Osteoblast (primary cell): ENCODE data around the gene REM1. TPM values are rescaled to one million over a fixed set of nuclear protein-coding genes. Genes with fewer than 3 reads are reported as not detected.

Experiments
- DNase-seq: peaks from one replicate; pipeline ENCODE4 v3.0.0; 2011; ENCODE audit warnings: low spot score, mixed read lengths; ENCODE audit not compliant: insufficient read length; ENCODE audit errors: missing footprints
- H2AFZ ChIP-seq: 2 replicates; pipeline ENCODE4 v1.6.0; 2011; ENCODE audit warnings: mild to moderate bottlenecking, low read length
- H3K27ac ChIP-seq: 2 replicates; pipeline ENCODE4 v1.5.1; 2011; ENCODE audit warnings: mild to moderate bottlenecking, low read depth, low read length, moderate library complexity
- H3K27me3 ChIP-seq: 2 replicates; pipeline ENCODE4 v1.6.0; 2012; ENCODE audit warnings: mild to moderate bottlenecking, control low read depth, inconsistent platforms, low read length, moderate library complexity; ENCODE audit not compliant: insufficient read depth
- H3K36me3 ChIP-seq: 2 replicates; pipeline ENCODE4 v1.5.1; 2011; ENCODE audit warnings: mild to moderate bottlenecking, low read length, control low read depth, moderate library complexity; ENCODE audit not compliant: insufficient read depth
- H3K4me1 ChIP-seq: 2 replicates; pipeline ENCODE4 v1.5.1; 2011; ENCODE audit warnings: mild to moderate bottlenecking, low read length, control low read depth, moderate library complexity; ENCODE audit not compliant: insufficient read depth
- H3K4me2 ChIP-seq: 2 replicates; pipeline ENCODE4 v1.6.0; 2011; ENCODE audit warnings: mild to moderate bottlenecking, low read length; ENCODE audit not compliant: insufficient read depth
- H3K4me3 ChIP-seq: fragments of 200-600 bp; sonication (generic); 3 replicates; pipeline ENCODE4 v1.5.1; 2012; ENCODE audit warnings: mild to moderate bottlenecking, low read length, inconsistent platforms; ENCODE audit not compliant: insufficient read depth
- H3K79me2 ChIP-seq: 2 replicates; pipeline ENCODE4 v1.6.0; 2012; ENCODE audit warnings: mild to moderate bottlenecking, low read length, control low read depth, inconsistent platforms; ENCODE audit not compliant: insufficient read depth
- H3K9me3 ChIP-seq: 2 replicates; pipeline ENCODE4 v1.5.1; 2011; ENCODE audit warnings: low read depth, low read length, control low read depth
- H4K20me1 ChIP-seq: 2 replicates; pipeline ENCODE4 v1.6.0; 2012; ENCODE audit warnings: mild to moderate bottlenecking, low read length, control low read depth; ENCODE audit not compliant: insufficient read depth
- CTCF ChIP-seq: IDR thresholded peaks from 2 replicates; pipeline ENCODE4 v1.5.1; 2011; ENCODE audit warnings: mild to moderate bottlenecking, low read depth, low read length, moderate library complexity; ENCODE audit errors: extremely low read depth
- total RNA-seq: library from RNA; depleted of rRNA; stranded (reverse); fragments of >200 nt; gene quantifications from 2 replicates; pipeline ENCODE4 v1.2.3, GENCODE V29; 2012

REM1 gene
- total RNA-seq, 1 donor = not detected

- Histone ChIP-seq H3K36me3 (peaks cover 11% of the 10 kb centered on the region), H3K4me1 (peaks cover 2% of the 10 kb centered on the region), H3K9me3 (no peaks in the 10 kb centered on the region), H2AFZ (no peak overlapping the region), H3K27ac (no peak overlapping the region), H3K4me3 (no peak overlapping the region), H3K79me2 (peaks cover 89% of the 10 kb centered on the region), H4K20me1 (peaks cover 60% of the 10 kb centered on the region), H3K4me2 (no peak overlapping the region), H3K27me3 (no peaks in the 10 kb centered on the region)
- TF ChIP-seq CTCF = no peak
- DNase-seq = no peak
These were observed 47.6 kb downstream of the REM1 start for GRCh38 chr20:31522731-31523130.

GRCh38 chr20:31523361-31524283 lies 48.5 kb downstream of the REM1 start:
- no peaks in the 10 kb centered on the region for H3K27me3 ChIP-seq
- H3K4me1 ChIP-seq = peaks cover 2% of the 10 kb centered on the region
- H3K27ac ChIP-seq = no peak overlapping the region
- H4K20me1 ChIP-seq = peaks cover 57% of the 10 kb centered on the region
- peaks cover 19% of the 10 kb centered on the region for H3K36me3 ChIP-seq
- peaks cover 88% of the 10 kb centered on the region for H3K79me2 ChIP-seq
- H2AFZ ChIP-seq = no peak overlapping the region
- TF ChIP-seq CTCF = no peak
- H3K4me2 ChIP-seq = no peak overlapping the region
- DNase-seq = no peak
- no peak overlapping the region for H3K4me3 ChIP-seq
- no peaks in the 10 kb centered on the region for H3K9me3 ChIP-seq

GRCh38 chr20:31527266-31527665 lies 52.2 kb downstream of the REM1 start:
- H3K79me2 ChIP-seq = peaks cover 82% of the 10 kb centered on the region
- no peak overlapping the region for H3K4me3 ChIP-seq
- H3K4me2 ChIP-seq = no peak overlapping the region
- H2AFZ ChIP-seq = no peak overlapping the region
- no peak overlapping the region for H3K27ac ChIP-seq
- peaks cover 31% of the 10 kb centered on the region for H4K20me1 ChIP-seq
- H3K4me1 ChIP-seq = no peaks in the 10 kb centered on the region
- no peaks in the 10 kb centered on the region for H3K9me3 ChIP-seq
- no peak for TF ChIP-seq CTCF
- DNase-seq = no peak
- no peaks in the 10 kb centered on the region for H3K27me3 ChIP-seq
- peaks cover 52% of the 10 kb centered on the region for H3K36me3 ChIP-seq

Other genes with a start within 250 kb of the REM1 start
- not detected in 2 replicates for gene DEFB115, start 217.6 kb upstream of the REM1 start, total RNA-seq
- gene DEFB116, start 166.7 kb upstream of the REM1 start, total RNA-seq = not detected in 2 replicates
- gene DEFB118, start 106.7 kb upstream of the REM1 start, total RNA-seq = not detected in 2 replicates
- not detected in 2 replicates for gene DEFB119, start 84.7 kb upstream of the REM1 start, total RNA-seq
- not detected in 2 replicates for gene DEFB121, start 69.1 kb upstream of the REM1 start, total RNA-seq
- gene DEFB123, start 34.7 kb upstream of the REM1 start, total RNA-seq = not detected in 2 replicates
- not detected in 2 replicates for gene DEFB124, start 161 bp upstream of the REM1 start, total RNA-seq
- 85.8 and 91.1 TPM in 2 replicates for gene HM13, start 39.2 kb downstream of the REM1 start, total RNA-seq
- 56.3 and 82.5 TPM in 2 replicates for gene ID1, start 130.0 kb downstream of the REM1 start, total RNA-seq
- gene COX4I2, start 162.6 kb downstream of the REM1 start, total RNA-seq = not detected in 2 replicates
- 127 and 136 TPM in 2 replicates for gene BCL2L1, start 247.6 kb downstream of the REM1 start, total RNA-seq